Panc1 (cell line): ENCODE results near the gene PDGFD. TPM values are rescaled to one million over a fixed set of nuclear protein-coding genes. Genes with fewer than 3 reads are reported as not detected.

Experiments used
- ATAC-seq: fragments of 200-7000 bp; cut with Tn5 transposase; 2 replicates; pipeline ENCODE4 v1.9.1; 2020; ENCODE audit warnings: mild to moderate bottlenecking, moderate library complexity
- BruUV-seq: library from RNA; stranded (reverse); fragments of 400-500 nt; replicated peaks from 2 replicates; lab custom pipeline; 2021; lab: Mats Ljungman, UMichigan
- CTCF ChIA-PET: fragments of 300-600 bp; sonication (Branson Sonifier 250); formaldehyde crosslinking; loops from one replicate; lab custom pipeline; 2022; ENCODE audit warnings: antibody characterized with exemption; lab: Charles Lee
- POLR2A ChIA-PET: fragments of 300-600 bp; sonication (Branson Sonifier 250); formaldehyde crosslinking; loops from one replicate; lab custom pipeline; 2022; ENCODE audit warnings: antibody characterized with exemption; lab: Charles Lee
- DNase-seq: peaks from one replicate; pipeline ENCODE4 v3.0.0-alpha.2; 2010; ENCODE audit warnings: low read depth, low spot score
- H3K27ac ChIP-seq: 2 replicates; pipeline ENCODE4 v1.5.1; 2011; ENCODE audit warnings: mild to moderate bottlenecking, low read length, inconsistent platforms
- H3K27me3 ChIP-seq: fragments of 200-500 bp; sonication (Bioruptor generic); 2 replicates; pipeline ENCODE4 v1.6.0; 2014; ENCODE audit warnings: low read length, inconsistent platforms; ENCODE audit not compliant: control insufficient read depth, insufficient read depth
- H3K36me3 ChIP-seq: fragments of 200-500 bp; sonication (Bioruptor generic); 2 replicates; pipeline ENCODE4 v1.5.1; 2014; ENCODE audit warnings: inconsistent platforms, mild to moderate bottlenecking, low read length, moderate library complexity; ENCODE audit not compliant: control insufficient read depth, insufficient read depth
- H3K4me1 ChIP-seq: 2 replicates; pipeline ENCODE4 v1.5.1; 2011; ENCODE audit warnings: inconsistent platforms, mild to moderate bottlenecking, low read length, moderate library complexity; ENCODE audit not compliant: control insufficient read depth, insufficient read depth
- H3K4me3 ChIP-seq, 2 experiments: 2 replicates each; pipeline ENCODE4 v1.5.1; 2011 to 2012; ENCODE audit warnings: low read depth in 2 of 2, low read length in 2 of 2, mild to moderate bottlenecking in 2 of 2, inconsistent platforms in 1 of 2, moderate library complexity in 1 of 2
- H3K9me3 ChIP-seq: fragments of 200-500 bp; sonication (Bioruptor generic); 2 replicates; pipeline ENCODE4 v1.5.1; 2014; ENCODE audit warnings: low read depth, mild to moderate bottlenecking, inconsistent platforms, low read length, moderate library complexity; ENCODE audit not compliant: control insufficient read depth, insufficient read depth
- POLR2AphosphoS5 ChIP-seq: IDR thresholded peaks from 2 replicates; pipeline ENCODE4 v1.6.1; 2012; ENCODE audit warnings: mild to moderate bottlenecking, low read depth, low read length, moderate library complexity
- SIN3A ChIP-seq: IDR thresholded peaks from 2 replicates; pipeline ENCODE4 v1.6.1; 2012; ENCODE audit warnings: low read depth, mild to moderate bottlenecking, low read length, moderate library complexity, borderline replicate concordance; ENCODE audit not compliant: insufficient read depth
- TCF7L2 ChIP-seq: IDR thresholded peaks from 2 replicates; pipeline ENCODE4 v1.6.1; 2011; ENCODE audit warnings: mild to moderate bottlenecking, low read depth, low read length, inconsistent platforms
- in situ Hi-C: cut with HindIII; loops from 2 replicates; pipeline ENCODE4 v1.10.0; 2016; ENCODE audit warnings: low sequenced_read_pairs, low pct_unique_long_range_greater_than_20kb
- intact Hi-C: fragments of 100-400 bp; cut with micrococcal nuclease; formaldehyde crosslinking; loops from one replicate; pipeline ENCODE4 v1.10.0; 2022; ENCODE audit not compliant: unreplicated experiment
- total RNA-seq: library from RNA; stranded (reverse); gene quantifications from one replicate; pipeline ENCODE4 v1.2.1, GENCODE V29; 2021; ENCODE audit not compliant: unreplicated experiment
- TF ChIP-seq, protein P1 (sequence below), 2 experiments: IDR thresholded peaks; 2 replicates each; pipeline ENCODE4 v1.6.1; 2011 to 2012; ENCODE audit warnings: low read depth in 2 of 2, control low read depth in 1 of 2, low read length in 1 of 2, mild to moderate bottlenecking in 1 of 2, moderate library complexity in 1 of 2; ENCODE audit not compliant: insufficient read depth in 1 of 2
- TF ChIP-seq, protein P2 (sequence below): fragments of 450-650 bp; IDR thresholded peaks from 2 replicates; pipeline ENCODE4 v1.5.1; 2017; ENCODE audit warnings: mild to moderate bottlenecking

The PDGFD gene
- total RNA-seq, 1 experiment from 2014 or later, result 1.3 TPM

DNA sequence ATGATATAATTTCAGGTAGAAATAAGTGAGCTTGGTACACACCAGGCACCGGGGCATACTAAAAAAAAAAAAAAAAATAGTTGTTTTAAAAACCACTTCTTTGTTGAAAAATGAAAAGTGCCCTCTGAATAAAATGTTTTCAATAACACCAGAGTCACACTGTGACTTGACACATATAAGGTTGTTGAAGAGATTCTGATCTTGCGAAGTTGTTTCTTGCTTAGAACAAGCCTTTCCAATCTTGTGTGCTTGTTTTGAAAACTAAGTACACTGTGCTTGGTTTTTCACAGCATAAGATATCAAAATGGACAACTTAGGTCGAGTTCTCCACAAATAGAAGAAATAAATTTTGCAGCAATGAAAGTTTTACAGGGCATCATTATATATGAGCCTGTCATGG lies 17.0 kb downstream of the PDGFD start:
- in situ Hi-C loops (no loop called here), intact Hi-C loops (loop anchor here (10.0 kb wide), 1 partner anchor 942 kb away; no protein-coding TSS in a partner anchor)
- ChIA-PET POLR2A (no interaction called here), CTCF (no interaction called here)
- no TSS peak for BruUV-seq
- TF ChIP-seq, protein P1, sequence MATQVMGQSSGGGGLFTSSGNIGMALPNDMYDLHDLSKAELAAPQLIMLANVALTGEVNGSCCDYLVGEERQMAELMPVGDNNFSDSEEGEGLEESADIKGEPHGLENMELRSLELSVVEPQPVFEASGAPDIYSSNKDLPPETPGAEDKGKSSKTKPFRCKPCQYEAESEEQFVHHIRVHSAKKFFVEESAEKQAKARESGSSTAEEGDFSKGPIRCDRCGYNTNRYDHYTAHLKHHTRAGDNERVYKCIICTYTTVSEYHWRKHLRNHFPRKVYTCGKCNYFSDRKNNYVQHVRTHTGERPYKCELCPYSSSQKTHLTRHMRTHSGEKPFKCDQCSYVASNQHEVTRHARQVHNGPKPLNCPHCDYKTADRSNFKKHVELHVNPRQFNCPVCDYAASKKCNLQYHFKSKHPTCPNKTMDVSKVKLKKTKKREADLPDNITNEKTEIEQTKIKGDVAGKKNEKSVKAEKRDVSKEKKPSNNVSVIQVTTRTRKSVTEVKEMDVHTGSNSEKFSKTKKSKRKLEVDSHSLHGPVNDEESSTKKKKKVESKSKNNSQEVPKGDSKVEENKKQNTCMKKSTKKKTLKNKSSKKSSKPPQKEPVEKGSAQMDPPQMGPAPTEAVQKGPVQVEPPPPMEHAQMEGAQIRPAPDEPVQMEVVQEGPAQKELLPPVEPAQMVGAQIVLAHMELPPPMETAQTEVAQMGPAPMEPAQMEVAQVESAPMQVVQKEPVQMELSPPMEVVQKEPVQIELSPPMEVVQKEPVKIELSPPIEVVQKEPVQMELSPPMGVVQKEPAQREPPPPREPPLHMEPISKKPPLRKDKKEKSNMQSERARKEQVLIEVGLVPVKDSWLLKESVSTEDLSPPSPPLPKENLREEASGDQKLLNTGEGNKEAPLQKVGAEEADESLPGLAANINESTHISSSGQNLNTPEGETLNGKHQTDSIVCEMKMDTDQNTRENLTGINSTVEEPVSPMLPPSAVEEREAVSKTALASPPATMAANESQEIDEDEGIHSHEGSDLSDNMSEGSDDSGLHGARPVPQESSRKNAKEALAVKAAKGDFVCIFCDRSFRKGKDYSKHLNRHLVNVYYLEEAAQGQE (IDR thresholded peaks at IDR 0.05; ENCODE audit: insufficient read depth in 1 of 2, low read depth in 2 of 2, low read length in 1 of 2), result no peak
- TF ChIP-seq, protein P2, sequence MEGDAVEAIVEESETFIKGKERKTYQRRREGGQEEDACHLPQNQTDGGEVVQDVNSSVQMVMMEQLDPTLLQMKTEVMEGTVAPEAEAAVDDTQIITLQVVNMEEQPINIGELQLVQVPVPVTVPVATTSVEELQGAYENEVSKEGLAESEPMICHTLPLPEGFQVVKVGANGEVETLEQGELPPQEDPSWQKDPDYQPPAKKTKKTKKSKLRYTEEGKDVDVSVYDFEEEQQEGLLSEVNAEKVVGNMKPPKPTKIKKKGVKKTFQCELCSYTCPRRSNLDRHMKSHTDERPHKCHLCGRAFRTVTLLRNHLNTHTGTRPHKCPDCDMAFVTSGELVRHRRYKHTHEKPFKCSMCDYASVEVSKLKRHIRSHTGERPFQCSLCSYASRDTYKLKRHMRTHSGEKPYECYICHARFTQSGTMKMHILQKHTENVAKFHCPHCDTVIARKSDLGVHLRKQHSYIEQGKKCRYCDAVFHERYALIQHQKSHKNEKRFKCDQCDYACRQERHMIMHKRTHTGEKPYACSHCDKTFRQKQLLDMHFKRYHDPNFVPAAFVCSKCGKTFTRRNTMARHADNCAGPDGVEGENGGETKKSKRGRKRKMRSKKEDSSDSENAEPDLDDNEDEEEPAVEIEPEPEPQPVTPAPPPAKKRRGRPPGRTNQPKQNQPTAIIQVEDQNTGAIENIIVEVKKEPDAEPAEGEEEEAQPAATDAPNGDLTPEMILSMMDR, result no peak
- TF ChIP-seq SIN3A, result no peak
- no peak for TF ChIP-seq POLR2AphosphoS5
- no peak for TF ChIP-seq TCF7L2
- DNase-seq, result no peak
- no peak overlapping the region for H3K27ac ChIP-seq
- H3K4me1 ChIP-seq, result no peaks in the 10 kb centered on the region
- no peaks in the 10 kb centered on the region for H3K9me3 ChIP-seq
- no peak overlapping the region for H3K4me3 ChIP-seq
- H3K27me3 ChIP-seq, result no peaks in the 10 kb centered on the region
- H3K36me3 ChIP-seq, result no peaks in the 10 kb centered on the region
- no peak for ATAC-seq

- Histone ChIP-seq H3K9me3 (no peaks in the 10 kb centered on the region), H3K27ac (no peak overlapping the region), H3K4me3 (no peak overlapping the region), H3K27me3 (no peaks in the 10 kb centered on the region), H3K36me3 (no peaks in the 10 kb centered on the region), H3K4me1 (no peaks in the 10 kb centered on the region)
- DNase-seq (no peak), ATAC-seq (no peak)
- POLR2A ChIA-PET, result no interaction called here
- intact Hi-C loops, result loop anchor here (10.0 kb wide), 1 partner anchor 942 kb away; no protein-coding TSS in a partner anchor
- CTCF ChIA-PET, result no interaction called here
- TF ChIP-seq, protein P1 (IDR thresholded peaks at IDR 0.05; ENCODE audit: insufficient read depth in 1 of 2, low read depth in 2 of 2, low read length in 1 of 2), result no peak
- TF ChIP-seq POLR2AphosphoS5 (no peak), SIN3A (no peak), TCF7L2 (no peak)
- TF ChIP-seq, protein P2, result no peak
- in situ Hi-C loops, result no loop called here
- BruUV-seq, result no TSS peak
Observed at GRCh38 chr11:104146421-104146820, 17.5 kb downstream of the PDGFD start.
